Activated T-cell treated with anti-CD3 and anti-CD28 coated beads, Interleukin-2, amount 50 U/mL, for 48 hours (primary cell): Measurements from ENCODE around the gene RIPPLY3.

Source experiments
- DNase-seq, 2 experiments: peaks; one replicate each; pipeline ENCODE4 v3.0.0-alpha.2; 2020

The RIPPLY3 gene

GRCh38 chr21:37064841-37065240 is 58.3 kb downstream of the RIPPLY3 start:
- no peak for DNase-seq

DNA sequence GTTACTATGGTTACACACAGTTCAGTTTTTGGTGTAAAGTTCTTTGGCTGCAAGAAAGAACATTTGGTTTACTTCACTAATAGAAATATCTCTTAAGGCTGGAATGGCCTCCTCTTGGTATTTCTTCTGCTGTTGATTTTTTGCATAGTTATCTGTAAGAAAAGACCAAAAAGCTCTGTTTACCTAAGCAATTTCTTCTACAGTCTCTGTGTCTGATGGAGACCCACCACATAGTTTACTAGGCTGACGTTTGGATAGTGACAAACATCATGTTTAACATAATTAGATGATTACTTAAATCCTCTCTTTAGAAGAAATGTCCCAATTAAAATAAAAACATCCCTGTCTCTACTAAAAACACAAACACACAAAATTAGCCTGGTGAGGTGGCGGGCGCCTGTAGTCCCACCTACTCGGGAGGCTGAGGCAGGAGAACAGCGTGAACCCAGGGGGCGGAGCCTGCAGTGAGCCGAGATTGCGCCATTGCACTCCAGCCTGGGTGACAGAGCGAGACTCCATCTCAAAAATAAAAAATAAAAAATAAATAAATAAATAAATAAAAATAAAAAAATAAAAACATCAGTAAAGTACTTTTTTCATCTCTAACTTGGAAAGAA is 59.2 kb downstream of the RIPPLY3 start:
- DNase-seq, result no peak
